HEK293 (cell line): Measurements from ENCODE around the gene KIF9.
A peak's percentile ranks its signal among the peaks of the same experiment; 100 is the strongest.

Experiments
- GLIS1 ChIP-seq: fragments of 450-650 bp; formaldehyde crosslinking; IDR thresholded peaks from 2 replicates; pipeline ENCODE4 v1.5.1; 2016; ENCODE audit warnings: missing biosample characterization, missing genetic modification characterization
- GLIS2 ChIP-seq: fragments of 450-650 bp; formaldehyde crosslinking; IDR thresholded peaks from 2 replicates; pipeline ENCODE4 v1.5.1; 2016; ENCODE audit warnings: missing biosample characterization, missing genetic modification characterization
- IKZF3 ChIP-seq: fragments of 450-650 bp; IDR thresholded peaks from 2 replicates; pipeline ENCODE4 v1.5.0; 2018; ENCODE audit warnings: missing biosample characterization, mild to moderate bottlenecking, missing genetic modification characterization, moderate library complexity
- KLF1 ChIP-seq: fragments of 450-650 bp; formaldehyde crosslinking; IDR thresholded peaks from 2 replicates; pipeline ENCODE4 v1.5.1; 2016; ENCODE audit warnings: missing biosample characterization, missing genetic modification characterization
- KLF16 ChIP-seq: fragments of 450-650 bp; formaldehyde crosslinking; IDR thresholded peaks from 2 replicates; pipeline ENCODE4 v1.5.1; 2017; ENCODE audit warnings: missing biosample characterization, missing genetic modification characterization
- SP3 ChIP-seq: fragments of 450-650 bp; formaldehyde crosslinking; IDR thresholded peaks from 2 replicates; pipeline ENCODE4 v1.5.1; 2016; ENCODE audit warnings: missing biosample characterization, missing genetic modification characterization
- SP7 ChIP-seq: fragments of 450-650 bp; formaldehyde crosslinking; IDR thresholded peaks from 2 replicates; pipeline ENCODE4 v1.5.1; 2016; ENCODE audit warnings: missing biosample characterization, missing genetic modification characterization
- ZBTB21 ChIP-seq: fragments of 450-650 bp; formaldehyde crosslinking; IDR thresholded peaks from 2 replicates; pipeline ENCODE4 v1.5.1; 2017; ENCODE audit warnings: missing biosample characterization, missing genetic modification characterization
- ZEB2 ChIP-seq: fragments of 450-650 bp; formaldehyde crosslinking; IDR thresholded peaks from 2 replicates; pipeline ENCODE4 v1.5.1; 2016; ENCODE audit warnings: missing biosample characterization, missing genetic modification characterization
- ZFP41 ChIP-seq: fragments of 450-650 bp; formaldehyde crosslinking; IDR thresholded peaks from 2 replicates; pipeline ENCODE4 v1.5.1; 2016; ENCODE audit warnings: missing biosample characterization, missing genetic modification characterization, borderline replicate concordance
- ZNF19 ChIP-seq: fragments of 450-650 bp; formaldehyde crosslinking; IDR thresholded peaks from 2 replicates; pipeline ENCODE4; 2016; ENCODE audit warnings: missing biosample characterization, missing genetic modification characterization, low read depth
- ZNF266 ChIP-seq: fragments of 450-650 bp; formaldehyde crosslinking; IDR thresholded peaks from 2 replicates; pipeline ENCODE4 v1.5.1; 2016; ENCODE audit warnings: missing biosample characterization, missing genetic modification characterization, low read depth
- ZNF335 ChIP-seq: fragments of 450-650 bp; formaldehyde crosslinking; conservative IDR thresholded peaks from 2 replicates; pipeline ENCODE4 v1.5.1; 2016; ENCODE audit warnings: missing biosample characterization, missing genetic modification characterization
- ZNF341 ChIP-seq: fragments of 450-650 bp; formaldehyde crosslinking; IDR thresholded peaks from 2 replicates; pipeline ENCODE4; 2016; ENCODE audit warnings: low read depth, missing biosample characterization, missing genetic modification characterization
- ZNF404 ChIP-seq: fragments of 450-650 bp; formaldehyde crosslinking; IDR thresholded peaks from 2 replicates; pipeline ENCODE4 v1.5.1; 2017; ENCODE audit warnings: missing biosample characterization, missing genetic modification characterization
- ZNF473 ChIP-seq: fragments of 450-650 bp; formaldehyde crosslinking; IDR thresholded peaks from 2 replicates; pipeline ENCODE4 v1.5.1; 2017; ENCODE audit warnings: missing biosample characterization, missing genetic modification characterization
- ZNF514 ChIP-seq: fragments of 450-650 bp; formaldehyde crosslinking; IDR thresholded peaks from 2 replicates; pipeline ENCODE4 v1.5.1; 2016; ENCODE audit warnings: missing biosample characterization, missing genetic modification characterization
- ZNF529 ChIP-seq: fragments of 450-650 bp; formaldehyde crosslinking; IDR thresholded peaks from 2 replicates; pipeline ENCODE4 v1.5.1; 2017; ENCODE audit warnings: missing genetic modification characterization, missing biosample characterization; ENCODE audit not compliant: insufficient replicate concordance
- ZNF654 ChIP-seq: fragments of 450-650 bp; formaldehyde crosslinking; IDR thresholded peaks from 2 replicates; pipeline ENCODE4 v1.5.1; 2016; ENCODE audit warnings: low read depth, missing biosample characterization, missing genetic modification characterization
- ZNF658 ChIP-seq: fragments of 450-650 bp; formaldehyde crosslinking; IDR thresholded peaks from 2 replicates; pipeline ENCODE4; 2016; ENCODE audit warnings: missing biosample characterization, missing genetic modification characterization
- ZNF660 ChIP-seq: fragments of 450-650 bp; IDR thresholded peaks from 2 replicates; pipeline ENCODE4 v1.5.1; 2018; ENCODE audit warnings: missing biosample characterization, mild to moderate bottlenecking, missing genetic modification characterization
- ZNF670 ChIP-seq: fragments of 450-650 bp; formaldehyde crosslinking; IDR thresholded peaks from 2 replicates; pipeline ENCODE4 v1.5.1; 2016; ENCODE audit warnings: missing biosample characterization, missing genetic modification characterization, low read depth
- ZNF791 ChIP-seq: fragments of 450-650 bp; formaldehyde crosslinking; IDR thresholded peaks from 2 replicates; pipeline ENCODE4 v1.5.1; 2016; ENCODE audit warnings: missing biosample characterization, missing genetic modification characterization
- ZNF843 ChIP-seq: fragments of 450-650 bp; formaldehyde crosslinking; IDR thresholded peaks from 2 replicates; pipeline ENCODE4 v1.5.1; 2016; ENCODE audit warnings: missing biosample characterization, missing genetic modification characterization
- TF ChIP-seq, protein P1 (sequence below): fragments of 450-650 bp; formaldehyde crosslinking; IDR thresholded peaks from 2 replicates; pipeline ENCODE4 v1.5.1; 2016; ENCODE audit warnings: missing biosample characterization, missing genetic modification characterization
- TF ChIP-seq, protein P2 (sequence below): fragments of 450-650 bp; formaldehyde crosslinking; optimal IDR thresholded peaks from 2 replicates; pipeline ENCODE3; 2016; ENCODE audit warnings: missing biosample characterization, mild to moderate bottlenecking, missing genetic modification characterization
- TF ChIP-seq, protein P3 (sequence below): fragments of 450-650 bp; formaldehyde crosslinking; conservative IDR thresholded peaks from 2 replicates; pipeline ENCODE4 v1.5.1; 2016; ENCODE audit warnings: low read depth, missing biosample characterization, missing genetic modification characterization
- TF ChIP-seq, protein P4 (sequence below): fragments of 450-650 bp; formaldehyde crosslinking; IDR thresholded peaks from 2 replicates; pipeline ENCODE4 v1.5.1; 2016; ENCODE audit warnings: missing biosample characterization, missing genetic modification characterization

The KIF9 gene

DNA sequence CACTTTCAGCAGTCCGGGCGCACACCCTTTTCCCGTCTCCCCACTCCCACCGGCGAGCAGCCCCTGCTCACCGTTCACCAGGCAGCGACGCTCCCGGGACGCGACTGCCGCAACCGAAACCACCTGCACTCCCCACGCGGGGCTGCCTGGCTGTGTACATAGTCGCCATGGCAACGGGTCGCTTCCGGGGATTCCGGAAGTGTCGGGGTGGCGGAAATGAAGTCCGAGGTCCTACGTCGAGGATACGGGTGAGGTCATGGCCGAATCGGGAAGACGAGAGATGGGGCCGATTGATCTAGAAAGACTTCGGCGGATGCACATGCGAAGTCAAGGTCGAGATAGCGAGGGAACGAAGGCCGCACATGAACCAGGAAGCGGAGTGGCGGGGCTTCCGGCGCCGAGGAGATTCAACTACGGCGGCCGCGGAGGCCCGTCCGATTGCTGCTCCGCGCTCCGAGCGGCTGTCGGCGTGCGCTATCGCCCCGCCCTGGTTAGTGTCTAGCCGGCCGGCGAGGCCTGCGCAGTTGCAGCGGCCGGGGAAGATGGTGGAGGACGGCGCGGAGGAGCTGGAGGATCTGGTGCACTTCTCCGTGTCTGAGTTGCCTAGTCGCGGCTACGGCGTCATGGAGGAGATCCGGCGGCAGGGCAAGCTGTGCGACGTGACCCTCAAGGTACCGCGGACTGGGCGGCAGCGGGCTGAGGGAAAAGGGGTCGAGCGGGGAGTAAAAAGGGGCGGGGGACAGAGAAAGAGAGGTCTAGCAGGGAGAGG lies at the start of gene KIF9, which contains the start of gene KLHL18 (continued):
- TF ChIP-seq GLIS1 (peak; percentile 54), ZNF404 (no peak), KLF16 (tag by site-specific recombination) (0 out of 2 replicates have a peak, but pooled peaks have one; percentile 37), ZFP41 (tag by site-specific recombination) (no peak), ZNF658 (tag by site-specific recombination) (no peak), ZNF514 (tag by site-specific recombination) (no peak), SP3 (tag by site-specific recombination) (peak; percentile 64), ZBTB21 (tag by site-specific recombination) (peak; percentile 97), ZNF843 (tag by site-specific recombination) (no peak), KLF1 (tag by site-specific recombination) (0 out of 2 replicates have a peak, but pooled peaks have one; percentile 13), ZNF791 (tag by site-specific recombination) (no peak), IKZF3 (tag by site-specific recombination) (no peak), ZNF529 (tag by site-specific recombination) (no peak), GLIS2 (tag by site-specific recombination) (0 out of 2 replicates have a peak, but pooled peaks have one; percentile 30), ZNF335 (tag by site-specific recombination) (peak; percentile 95), ZNF19 (tag by site-specific recombination) (no peak), ZNF670 (tag by site-specific recombination) (no peak), ZNF660 (tag by site-specific recombination) (peak; percentile 33; the same call in 1 of the 2 replicates), ZNF654 (no peak), ZNF473 (no peak), SP7 (peak; percentile 84), ZNF341 (0 out of 2 replicates have a peak, but pooled peaks have one; percentile 36), ZNF266 (tag by site-specific recombination) (no peak), ZEB2 (tag by site-specific recombination) (peak; percentile 92)
- TF ChIP-seq, protein P1, sequence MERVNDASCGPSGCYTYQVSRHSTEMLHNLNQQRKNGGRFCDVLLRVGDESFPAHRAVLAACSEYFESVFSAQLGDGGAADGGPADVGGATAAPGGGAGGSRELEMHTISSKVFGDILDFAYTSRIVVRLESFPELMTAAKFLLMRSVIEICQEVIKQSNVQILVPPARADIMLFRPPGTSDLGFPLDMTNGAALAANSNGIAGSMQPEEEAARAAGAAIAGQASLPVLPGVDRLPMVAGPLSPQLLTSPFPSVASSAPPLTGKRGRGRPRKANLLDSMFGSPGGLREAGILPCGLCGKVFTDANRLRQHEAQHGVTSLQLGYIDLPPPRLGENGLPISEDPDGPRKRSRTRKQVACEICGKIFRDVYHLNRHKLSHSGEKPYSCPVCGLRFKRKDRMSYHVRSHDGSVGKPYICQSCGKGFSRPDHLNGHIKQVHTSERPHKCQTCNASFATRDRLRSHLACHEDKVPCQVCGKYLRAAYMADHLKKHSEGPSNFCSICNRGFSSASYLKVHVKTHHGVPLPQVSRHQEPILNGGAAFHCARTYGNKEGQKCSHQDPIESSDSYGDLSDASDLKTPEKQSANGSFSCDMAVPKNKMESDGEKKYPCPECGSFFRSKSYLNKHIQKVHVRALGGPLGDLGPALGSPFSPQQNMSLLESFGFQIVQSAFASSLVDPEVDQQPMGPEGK, result peak; percentile 40; the same call in 1 of the 2 replicates
- TF ChIP-seq, protein P2, sequence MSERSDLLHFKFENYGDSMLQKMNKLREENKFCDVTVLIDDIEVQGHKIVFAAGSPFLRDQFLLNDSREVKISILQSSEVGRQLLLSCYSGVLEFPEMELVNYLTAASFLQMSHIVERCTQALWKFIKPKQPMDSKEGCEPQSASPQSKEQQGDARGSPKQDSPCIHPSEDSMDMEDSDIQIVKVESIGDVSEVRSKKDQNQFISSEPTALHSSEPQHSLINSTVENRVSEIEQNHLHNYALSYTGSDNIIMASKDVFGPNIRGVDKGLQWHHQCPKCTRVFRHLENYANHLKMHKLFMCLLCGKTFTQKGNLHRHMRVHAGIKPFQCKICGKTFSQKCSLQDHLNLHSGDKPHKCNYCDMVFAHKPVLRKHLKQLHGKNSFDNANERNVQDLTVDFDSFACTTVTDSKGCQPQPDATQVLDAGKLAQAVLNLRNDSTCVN, result peak; percentile 64
- TF ChIP-seq, protein P3, sequence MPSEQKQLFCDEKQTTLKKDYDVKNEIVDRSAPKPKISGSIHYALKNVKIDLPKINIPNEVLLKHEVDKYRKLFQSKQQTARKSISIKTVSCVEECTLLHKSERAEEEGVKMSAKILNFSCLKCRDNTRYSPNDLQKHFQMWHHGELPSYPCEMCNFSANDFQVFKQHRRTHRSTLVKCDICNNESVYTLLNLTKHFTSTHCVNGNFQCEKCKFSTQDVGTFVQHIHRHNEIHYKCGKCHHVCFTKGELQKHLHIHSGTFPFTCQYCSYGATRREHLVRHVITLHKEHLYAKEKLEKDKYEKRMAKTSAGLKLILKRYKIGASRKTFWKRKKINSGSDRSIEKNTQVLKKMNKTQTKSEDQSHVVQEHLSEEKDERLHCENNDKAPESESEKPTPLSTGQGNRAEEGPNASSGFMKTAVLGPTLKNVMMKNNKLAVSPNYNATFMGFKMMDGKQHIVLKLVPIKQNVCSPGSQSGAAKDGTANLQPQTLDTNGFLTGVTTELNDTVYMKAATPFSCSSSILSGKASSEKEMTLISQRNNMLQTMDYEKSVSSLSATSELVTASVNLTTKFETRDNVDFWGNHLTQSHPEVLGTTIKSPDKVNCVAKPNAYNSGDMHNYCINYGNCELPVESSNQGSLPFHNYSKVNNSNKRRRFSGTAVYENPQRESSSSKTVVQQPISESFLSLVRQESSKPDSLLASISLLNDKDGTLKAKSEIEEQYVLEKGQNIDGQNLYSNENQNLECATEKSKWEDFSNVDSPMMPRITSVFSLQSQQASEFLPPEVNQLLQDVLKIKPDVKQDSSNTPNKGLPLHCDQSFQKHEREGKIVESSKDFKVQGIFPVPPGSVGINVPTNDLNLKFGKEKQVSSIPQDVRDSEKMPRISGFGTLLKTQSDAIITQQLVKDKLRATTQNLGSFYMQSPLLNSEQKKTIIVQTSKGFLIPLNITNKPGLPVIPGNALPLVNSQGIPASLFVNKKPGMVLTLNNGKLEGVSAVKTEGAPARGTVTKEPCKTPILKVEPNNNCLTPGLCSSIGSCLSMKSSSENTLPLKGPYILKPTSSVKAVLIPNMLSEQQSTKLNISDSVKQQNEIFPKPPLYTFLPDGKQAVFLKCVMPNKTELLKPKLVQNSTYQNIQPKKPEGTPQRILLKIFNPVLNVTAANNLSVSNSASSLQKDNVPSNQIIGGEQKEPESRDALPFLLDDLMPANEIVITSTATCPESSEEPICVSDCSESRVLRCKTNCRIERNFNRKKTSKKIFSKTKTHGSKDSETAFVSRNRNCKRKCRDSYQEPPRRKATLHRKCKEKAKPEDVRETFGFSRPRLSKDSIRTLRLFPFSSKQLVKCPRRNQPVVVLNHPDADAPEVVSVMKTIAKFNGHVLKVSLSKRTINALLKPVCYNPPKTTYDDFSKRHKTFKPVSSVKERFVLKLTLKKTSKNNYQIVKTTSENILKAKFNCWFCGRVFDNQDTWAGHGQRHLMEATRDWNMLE, result peak; percentile 94
- TF ChIP-seq, protein P4, sequence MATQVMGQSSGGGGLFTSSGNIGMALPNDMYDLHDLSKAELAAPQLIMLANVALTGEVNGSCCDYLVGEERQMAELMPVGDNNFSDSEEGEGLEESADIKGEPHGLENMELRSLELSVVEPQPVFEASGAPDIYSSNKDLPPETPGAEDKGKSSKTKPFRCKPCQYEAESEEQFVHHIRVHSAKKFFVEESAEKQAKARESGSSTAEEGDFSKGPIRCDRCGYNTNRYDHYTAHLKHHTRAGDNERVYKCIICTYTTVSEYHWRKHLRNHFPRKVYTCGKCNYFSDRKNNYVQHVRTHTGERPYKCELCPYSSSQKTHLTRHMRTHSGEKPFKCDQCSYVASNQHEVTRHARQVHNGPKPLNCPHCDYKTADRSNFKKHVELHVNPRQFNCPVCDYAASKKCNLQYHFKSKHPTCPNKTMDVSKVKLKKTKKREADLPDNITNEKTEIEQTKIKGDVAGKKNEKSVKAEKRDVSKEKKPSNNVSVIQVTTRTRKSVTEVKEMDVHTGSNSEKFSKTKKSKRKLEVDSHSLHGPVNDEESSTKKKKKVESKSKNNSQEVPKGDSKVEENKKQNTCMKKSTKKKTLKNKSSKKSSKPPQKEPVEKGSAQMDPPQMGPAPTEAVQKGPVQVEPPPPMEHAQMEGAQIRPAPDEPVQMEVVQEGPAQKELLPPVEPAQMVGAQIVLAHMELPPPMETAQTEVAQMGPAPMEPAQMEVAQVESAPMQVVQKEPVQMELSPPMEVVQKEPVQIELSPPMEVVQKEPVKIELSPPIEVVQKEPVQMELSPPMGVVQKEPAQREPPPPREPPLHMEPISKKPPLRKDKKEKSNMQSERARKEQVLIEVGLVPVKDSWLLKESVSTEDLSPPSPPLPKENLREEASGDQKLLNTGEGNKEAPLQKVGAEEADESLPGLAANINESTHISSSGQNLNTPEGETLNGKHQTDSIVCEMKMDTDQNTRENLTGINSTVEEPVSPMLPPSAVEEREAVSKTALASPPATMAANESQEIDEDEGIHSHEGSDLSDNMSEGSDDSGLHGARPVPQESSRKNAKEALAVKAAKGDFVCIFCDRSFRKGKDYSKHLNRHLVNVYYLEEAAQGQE (tag by site-specific recombination), result no peak; the same call in 1 of the 2 replicates
